Ovary (tissue), 9 donors: ENCODE results near the gene DAB1. TPM values are rescaled to one million over a fixed set of nuclear protein-coding genes. Genes with fewer than 3 reads are reported as not detected.
"Not testable (repeated sequence)": the region's sequence is repeated elsewhere in the genome, so short reads cannot be mapped to it uniquely, and the experiment has no call there.

Source experiments
- DNase-seq, 5 donors: peaks; one replicate each; pipeline ENCODE4 v3.0.0-alpha.2; 2019 to 2020
- H3K27ac ChIP-seq, 2 donors: fragments of 200-600 bp; one replicate each; pipeline versions ENCODE4 v1.5.1 to v1.8.0; 2019 to 2022
- H3K27me3 ChIP-seq: fragments of 200-600 bp; one replicate; pipeline ENCODE4 v1.8.0; 2022
- H3K36me3 ChIP-seq: fragments of 200-600 bp; sonication (generic); one replicate; pipeline ENCODE4 v1.5.1; 2019
- H3K4me1 ChIP-seq: one replicate; pipeline ENCODE4 v1.8.1; 2013; ENCODE audit warnings: mild to moderate bottlenecking, moderate library complexity; ENCODE audit not compliant: insufficient read depth
- H3K4me3 ChIP-seq: fragments of 200-600 bp; sonication (generic); one replicate; pipeline ENCODE4 v1.5.1; 2017
- H3K9me3 ChIP-seq, 2 donors: fragments of 200-600 bp in 1 of 2; sonication (generic) in 1 of 2; one replicate each; pipeline versions ENCODE4 v1.5.1 to v1.8.1; 2013 to 2019; ENCODE audit warnings: mild to moderate bottlenecking in 1 of 2, moderate library complexity in 1 of 2
- EP300 ChIP-seq: sonication (generic); formaldehyde crosslinking; IDR thresholded peaks from one replicate; pipeline ENCODE4 v1.6.1; 2017; ENCODE audit warnings: antibody characterized with exemption
- POLR2A ChIP-seq: fragments of 450-650 bp; IDR thresholded peaks from one replicate; pipeline ENCODE4 v1.6.1; 2017; ENCODE audit warnings: antibody characterized with exemption, mild to moderate bottlenecking, moderate library complexity
- WGBS, 3 donors: extraction: QIAGEN DNeasy Blood & Tissue Kit in 1 of 3; methylation state at CpG; one replicate each; pipeline versions ENCODE4 v1.1.5 to v1.1.7; 2013 to 2017; 5-methylcytosine and 5-hydroxymethylcytosine counted together
- intact Hi-C, 4 donors: fragments of 100-400 bp; cut with DNase I; formaldehyde crosslinking; loops; one replicate each; pipeline versions ENCODE4 v1.11.0 to v1.15.1; 2022 to 2023
- polyA plus RNA-seq, 2 donors: library from polyadenylated mRNA; stranded (reverse); fragments of 200-250 nt in 1 of 2; fragments of 350-450 nt in 1 of 2; fragmentation: Illumina TruSeq in 1 of 2; extraction: RNeasy Lipid Tissue Mini Kit (QIAGEN cat#74804) in 1 of 2; gene quantifications; one replicate each; pipeline ENCODE4 v1.2.3, GENCODE V29; 2013 to 2014
- total RNA-seq, 7 donors: library from RNA; depleted of rRNA in 2 of 7; stranded (reverse); fragments of >200 nt in 2 of 7; fragmentation: NEBNext Ultra II Directional in 3 of 7; extraction: Animal tissue kit (Norgen Biotek cat#: 25700) in 3 of 7; gene quantifications; one replicate each; pipeline versions ENCODE4 v1.1.0 to v1.2.4, GENCODE V29; 2016 to 2023
- TF ChIP-seq, protein P1 (sequence below), 3 donors: fragments of 450-650 bp in 2 of 3; fragments of 200-600 bp in 1 of 3; IDR thresholded peaks; one replicate each; pipeline versions ENCODE4 v1.5.1 to v1.8.0; 2016 to 2022; ENCODE audit warnings: antibody characterized with exemption in 3 of 3, mild to moderate bottlenecking in 1 of 3
- donor health status: DM: no; HTN: no; CAD: no; lungs with moderate emphysema.
- donor health status: DM: no; HTN: no; CAD: no.
- donor health status: Bipolar disorder and iron deficiency.
- donor health status: DM: yes; HTN: yes; CAD: no.
- donor health status: DM: no; HTN: no; CAD: no.
- donor health status: DM: yes; HTN: yes; CAD: no.

The DAB1 gene
- total and polyA plus RNA-seq, 9 donors: 0.22 to 5.5 (median 0.77) TPM

GRCh38 chr1:57222801-57223200 lies 201.1 kb downstream of the DAB1 start:
- 48 to 60% (median 59%) methylated on average over 3 of the region's 3 CpGs for WGBS, 3 donors
- Histone ChIP-seq H3K4me1 (no peaks in the 10 kb centered on the region), H3K36me3 (no peaks in the 10 kb centered on the region), H3K27me3 (no peaks in the 10 kb centered on the region), H3K9me3 (no peaks in the 10 kb centered on the region), H3K27ac (no peak overlapping the region), H3K4me3 (no peak overlapping the region)
- TF ChIP-seq POLR2A: no peak
- TF ChIP-seq, protein P1, sequence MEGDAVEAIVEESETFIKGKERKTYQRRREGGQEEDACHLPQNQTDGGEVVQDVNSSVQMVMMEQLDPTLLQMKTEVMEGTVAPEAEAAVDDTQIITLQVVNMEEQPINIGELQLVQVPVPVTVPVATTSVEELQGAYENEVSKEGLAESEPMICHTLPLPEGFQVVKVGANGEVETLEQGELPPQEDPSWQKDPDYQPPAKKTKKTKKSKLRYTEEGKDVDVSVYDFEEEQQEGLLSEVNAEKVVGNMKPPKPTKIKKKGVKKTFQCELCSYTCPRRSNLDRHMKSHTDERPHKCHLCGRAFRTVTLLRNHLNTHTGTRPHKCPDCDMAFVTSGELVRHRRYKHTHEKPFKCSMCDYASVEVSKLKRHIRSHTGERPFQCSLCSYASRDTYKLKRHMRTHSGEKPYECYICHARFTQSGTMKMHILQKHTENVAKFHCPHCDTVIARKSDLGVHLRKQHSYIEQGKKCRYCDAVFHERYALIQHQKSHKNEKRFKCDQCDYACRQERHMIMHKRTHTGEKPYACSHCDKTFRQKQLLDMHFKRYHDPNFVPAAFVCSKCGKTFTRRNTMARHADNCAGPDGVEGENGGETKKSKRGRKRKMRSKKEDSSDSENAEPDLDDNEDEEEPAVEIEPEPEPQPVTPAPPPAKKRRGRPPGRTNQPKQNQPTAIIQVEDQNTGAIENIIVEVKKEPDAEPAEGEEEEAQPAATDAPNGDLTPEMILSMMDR (IDR thresholded peaks at IDR 0.05): no peak
- TF ChIP-seq EP300: no peak
- DNase-seq: peak; percentile 22 to 53 (median 52)
- intact Hi-C loops: no loop called here

DNA sequence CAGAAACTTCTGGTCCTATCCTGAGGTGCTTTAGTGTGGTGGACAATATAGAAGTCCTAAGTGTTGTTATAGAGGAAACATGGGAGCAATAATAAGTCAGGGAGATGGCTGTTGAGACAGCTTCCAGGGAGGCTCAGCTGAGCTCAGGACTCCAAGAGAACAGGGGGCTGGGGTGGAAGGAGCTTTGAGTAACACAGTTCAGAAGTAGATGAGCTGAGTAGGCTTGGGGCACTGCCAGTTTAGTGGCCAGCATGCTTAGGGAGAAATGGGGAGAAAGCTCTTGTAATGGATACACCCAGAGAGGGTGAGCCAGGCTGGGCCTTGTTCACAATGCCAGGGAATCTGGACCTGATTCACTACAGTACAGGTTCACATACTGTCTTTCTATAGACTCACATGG lies 201.6 kb downstream of the DAB1 start:
- H3K27ac ChIP-seq: no peak overlapping the region
- intact Hi-C loops: no loop called here
- no peak overlapping the region for H3K4me3 ChIP-seq
- DNase-seq: peak; percentile 13 to 42 (median 18)
- no peaks in the 10 kb centered on the region for H3K27me3 ChIP-seq
- no peak for TF ChIP-seq EP300
- no peak for TF ChIP-seq POLR2A
- TF ChIP-seq, protein P1 (IDR thresholded peaks at IDR 0.05): no peak
- H3K36me3 ChIP-seq: no peaks in the 10 kb centered on the region
- no peaks in the 10 kb centered on the region for H3K9me3 ChIP-seq
- H3K4me1 ChIP-seq: no peaks in the 10 kb centered on the region

GRCh38 chr1:57220905-57221304 lies 203.0 kb downstream of the DAB1 start:
- intact Hi-C loops, H3K36me3 ChIP-seq, H3K4me1 ChIP-seq, H3K27me3 ChIP-seq, DNase-seq, H3K9me3 ChIP-seq, H3K4me3 ChIP-seq, H3K27ac ChIP-seq: not testable (repeated sequence)
- 79 to 94% (median 88%) methylated on average over 1 to 2 of the region's 2 CpGs for WGBS, 3 donors

- H3K27ac ChIP-seq: no peak overlapping the region
- WGBS, 3 donors: 49 to 55% (median 50%) methylated on average over 6 of the region's 6 CpGs
- no peaks in the 10 kb centered on the region for H3K36me3 ChIP-seq
- H3K4me3 ChIP-seq: no peak overlapping the region
- H3K27me3 ChIP-seq: no peaks in the 10 kb centered on the region
- intact Hi-C loops: no loop called here
- peak in 2 of 5 donors; percentile 13 to 37 for DNase-seq
- H3K9me3 ChIP-seq: no peaks in the 10 kb centered on the region
- H3K4me1 ChIP-seq: no peaks in the 10 kb centered on the region
- TF ChIP-seq POLR2A (no peak), EP300 (no peak)
- TF ChIP-seq, protein P1 (IDR thresholded peaks at IDR 0.05): no peak
Observed at GRCh38 chr1:57218487-57219079, 205.3 kb downstream of the DAB1 start.

- WGBS, 3 donors: 86 to 89% (median 88%) methylated on average over 7 of the region's 7 CpGs
- intact Hi-C loops: no loop called here
- no peak overlapping the region for H3K4me3 ChIP-seq
- H3K27me3 ChIP-seq: no peaks in the 10 kb centered on the region
- H3K36me3 ChIP-seq: no peaks in the 10 kb centered on the region
- no peaks in the 10 kb centered on the region for H3K4me1 ChIP-seq
- no peak for DNase-seq
- TF ChIP-seq, protein P1 (IDR thresholded peaks at IDR 0.05): no peak
- TF ChIP-seq POLR2A (no peak), EP300 (no peak)
- H3K9me3 ChIP-seq: no peaks in the 10 kb centered on the region
- no peak overlapping the region for H3K27ac ChIP-seq
Observed at GRCh38 chr1:57217905-57218304, 206.0 kb downstream of the DAB1 start.
